ENCODE results near the gene ABCC8. TPM values are rescaled to one million over a fixed set of nuclear protein-coding genes. Genes with fewer than 3 reads are reported as not detected.

ABCC8 gene
- total RNA-seq, 1 experiment from 2014 or later, result 2.4 TPM

DNA sequence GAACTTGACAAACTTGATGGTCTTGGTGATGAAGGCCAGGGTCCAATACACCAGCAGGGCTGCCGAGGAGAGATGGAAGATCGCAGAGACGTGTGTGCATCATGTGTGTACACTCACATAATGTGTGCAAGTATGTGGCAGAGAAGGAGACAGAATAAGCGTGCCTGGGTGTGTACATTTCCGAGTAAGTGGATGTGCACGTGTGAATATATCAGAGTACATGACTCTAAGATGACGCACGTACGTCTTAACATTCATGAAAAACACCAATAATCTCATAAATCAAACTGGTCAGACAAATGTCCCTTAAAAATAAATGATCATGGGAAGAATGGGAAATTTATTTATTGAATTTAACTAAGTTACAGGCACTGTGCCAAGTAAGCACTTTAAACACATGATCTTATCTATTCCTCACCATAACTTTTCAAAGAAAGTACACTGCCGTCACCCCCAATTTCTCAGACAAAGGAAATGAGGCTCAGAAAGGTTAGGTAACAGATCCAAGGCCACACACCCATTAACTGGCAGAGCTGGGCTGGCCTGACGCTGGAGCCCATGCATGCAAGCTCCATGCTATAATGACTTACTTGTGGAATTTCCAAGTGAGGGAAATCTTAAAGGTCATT lies 13.0 kb downstream of the ABCC8 start:
- WGBS (ENCODE audit: extremely low coverage, insufficient read length, low lambda C conversion rate), result no CpG with 5 or more reads among the region's 11 CpGs
- H3K36me3 Mint-ChIP-seq (ENCODE audit: insufficient read depth in 1 of 3, low read depth in 3 of 3), result peaks cover 0 to 1% (median 0%) of the 10 kb centered on the region in 3 experiments; a peak in 1 of 7 replicates
- H3K23ac ChIP-seq (ENCODE audit: insufficient read length, low read depth, low read length), result no peak overlapping the region
- H3K27me3 ChIP-seq (ENCODE audit: insufficient read depth, low read length), result no peaks in the 10 kb centered on the region
- H3K27ac ChIP-seq (ENCODE audit: insufficient read length, low read depth, low read length), result no peak overlapping the region
- no peak overlapping the region for H3K56ac ChIP-seq (ENCODE audit: insufficient read length, low read depth, low read length)
- no peaks in the 10 kb centered on the region for H3K79me2 ChIP-seq (ENCODE audit: insufficient read depth, low read length)
- H4K5ac ChIP-seq (ENCODE audit: insufficient read length, low read depth, low read length), result no peak overlapping the region
- H3K27ac Mint-ChIP-seq, result no peak overlapping the region; a peak in 1 of 7 replicates
- H2AFZ ChIP-seq (ENCODE audit: low read length), result no peak overlapping the region
- no peak overlapping the region for H2BK20ac ChIP-seq (ENCODE audit: low read depth, low read length, poor library complexity, severe bottlenecking)
- no peak overlapping the region for H4K8ac ChIP-seq (replicated peaks; ENCODE audit: insufficient read length, low read depth, low read length)
- H2BK120ac ChIP-seq (ENCODE audit: low read depth, low read length, poor library complexity, severe bottlenecking), result no peak overlapping the region
- H3K9ac ChIP-seq (ENCODE audit: extremely low read depth, insufficient read length, low read length), result no peak overlapping the region
- H3T11ph ChIP-seq (ENCODE audit: low read length), result no peak overlapping the region
- no peak for DNase-seq
- H2BK15ac ChIP-seq (ENCODE audit: low read depth, low read length), result no peak overlapping the region
- H2BK5ac ChIP-seq (ENCODE audit: insufficient read length, low read length), result no peak overlapping the region
- no peaks in the 10 kb centered on the region for H3K9me3 Mint-ChIP-seq
- no peaks in the 10 kb centered on the region for H3K79me1 ChIP-seq (ENCODE audit: insufficient read depth, low read depth, low read length, poor library complexity, severe bottlenecking)
- H4K91ac ChIP-seq (ENCODE audit: insufficient read length, low read depth, low read length), result no peak overlapping the region
- TF ChIP-seq, protein P1, sequence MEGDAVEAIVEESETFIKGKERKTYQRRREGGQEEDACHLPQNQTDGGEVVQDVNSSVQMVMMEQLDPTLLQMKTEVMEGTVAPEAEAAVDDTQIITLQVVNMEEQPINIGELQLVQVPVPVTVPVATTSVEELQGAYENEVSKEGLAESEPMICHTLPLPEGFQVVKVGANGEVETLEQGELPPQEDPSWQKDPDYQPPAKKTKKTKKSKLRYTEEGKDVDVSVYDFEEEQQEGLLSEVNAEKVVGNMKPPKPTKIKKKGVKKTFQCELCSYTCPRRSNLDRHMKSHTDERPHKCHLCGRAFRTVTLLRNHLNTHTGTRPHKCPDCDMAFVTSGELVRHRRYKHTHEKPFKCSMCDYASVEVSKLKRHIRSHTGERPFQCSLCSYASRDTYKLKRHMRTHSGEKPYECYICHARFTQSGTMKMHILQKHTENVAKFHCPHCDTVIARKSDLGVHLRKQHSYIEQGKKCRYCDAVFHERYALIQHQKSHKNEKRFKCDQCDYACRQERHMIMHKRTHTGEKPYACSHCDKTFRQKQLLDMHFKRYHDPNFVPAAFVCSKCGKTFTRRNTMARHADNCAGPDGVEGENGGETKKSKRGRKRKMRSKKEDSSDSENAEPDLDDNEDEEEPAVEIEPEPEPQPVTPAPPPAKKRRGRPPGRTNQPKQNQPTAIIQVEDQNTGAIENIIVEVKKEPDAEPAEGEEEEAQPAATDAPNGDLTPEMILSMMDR (conservative IDR thresholded peaks at IDR 0.05), result no peak
- H3K4me3 Mint-ChIP-seq, result no peak overlapping the region
- H2BK12ac ChIP-seq (ENCODE audit: insufficient read length, low read depth, low read length), result no peak overlapping the region
- H3K27me3 Mint-ChIP-seq (ENCODE audit: low read depth), result no peaks in the 10 kb centered on the region; the same call in 1 of the 2 replicates
- H3K4me1 Mint-ChIP-seq, result peaks cover 1% of the 10 kb centered on the region in 2 experiments; a peak in 2 of 4 replicates
- no peaks in the 10 kb centered on the region for H4K20me1 ChIP-seq (ENCODE audit: control insufficient read depth, insufficient read depth, insufficient read length)
- no peak overlapping the region for H3K14ac ChIP-seq (ENCODE audit: insufficient read depth, low read length)
- H3K9me3 ChIP-seq (ENCODE audit: control insufficient read depth, low read depth, low read length), result no peaks in the 10 kb centered on the region
- no peak overlapping the region for H2AK5ac ChIP-seq (ENCODE audit: insufficient read length, low read length)
- H3K23me2 ChIP-seq (ENCODE audit: insufficient read length, low read depth, low read length, poor library complexity, severe bottlenecking), result no peaks in the 10 kb centered on the region
- no peaks in the 10 kb centered on the region for H3K4me1 ChIP-seq (ENCODE audit: insufficient read depth, low read length)
- H3K4me2 ChIP-seq (ENCODE audit: insufficient read depth, insufficient read length, low read length), result no peak overlapping the region
- H3K4ac ChIP-seq (ENCODE audit: low read depth, low read length), result no peak overlapping the region
- no peak overlapping the region for H3K18ac ChIP-seq (ENCODE audit: insufficient read length, low read depth, low read length)

All from H9 (cell line).